ENCODE results near the gene KRT35. TPM values are rescaled to one million over a fixed set of nuclear protein-coding genes. Genes with fewer than 3 reads are reported as not detected.

Gene KRT35
- total RNA-seq, 2 donors from 2014 or later: not detected

GRCh38 chr17:41519501-41520224 is 38.7 kb upstream of the KRT35 start:
- Mint-ChIP-seq H3K36me3 (ENCODE audit: low read depth) (no peaks in the 10 kb centered on the region), H3K27me3 (peaks cover 15% of the 10 kb centered on the region), H3K4me3 (no peak overlapping the region), H3K27ac (no peak overlapping the region), H3K4me1 (peaks cover 6% of the 10 kb centered on the region)
- DNase-seq (no peak), ATAC-seq (no peak)
- no peaks in the 10 kb centered on the region for H3K9me3 ChIP-seq (ENCODE audit: control insufficient read depth, low read length, poor library complexity, severe bottlenecking)

GRCh38 chr17:41518789-41519449 is 38.0 kb upstream of the KRT35 start, which contains the start of gene KRT15:
Gene KRT15 (minus strand): TSS chr17:41518890. CDS start chr17:41518827, 63 bp downstream.
- no peaks in the 10 kb centered on the region for H3K9me3 ChIP-seq (ENCODE audit: control insufficient read depth, low read length, poor library complexity, severe bottlenecking)
- DNase-seq (no peak), ATAC-seq (no peak)
- Mint-ChIP-seq H3K36me3 (ENCODE audit: low read depth) (no peaks in the 10 kb centered on the region), H3K4me3 (no peak within 1 kb of the TSS), H3K27ac (no peak within 1 kb of the TSS), H3K4me1 (peaks cover 6% of the 10 kb centered on the region), H3K27me3 (peaks cover 15% of the 10 kb centered on the region)

- H3K27me3 Mint-ChIP-seq: peaks cover 15% of the 10 kb centered on the region
These were observed 37.1 kb upstream of the KRT35 start for GRCh38 chr17:41518031-41518430.

GRCh38 chr17:41516830-41517283 is 35.9 kb upstream of the KRT35 start:
- no peaks in the 10 kb centered on the region for H3K36me3 Mint-ChIP-seq (ENCODE audit: low read depth)
- DNase-seq (no peak), ATAC-seq (no peak)
- peaks cover 10% of the 10 kb centered on the region for H3K4me1 Mint-ChIP-seq
- no peaks in the 10 kb centered on the region for H3K9me3 ChIP-seq (ENCODE audit: control insufficient read depth, low read length, poor library complexity, severe bottlenecking)
- peaks cover 22% of the 10 kb centered on the region for H3K27me3 Mint-ChIP-seq
- H3K4me3 Mint-ChIP-seq: no peak overlapping the region
- no peak overlapping the region for H3K27ac Mint-ChIP-seq

More at GRCh38 chr17:41518031-41518430, 37.1 kb upstream of the KRT35 start:
- H3K4me1 Mint-ChIP-seq: peaks cover 6% of the 10 kb centered on the region
- H3K36me3 Mint-ChIP-seq (ENCODE audit: low read depth): no peaks in the 10 kb centered on the region
- H3K27ac Mint-ChIP-seq: no peak overlapping the region
- DNase-seq (no peak), ATAC-seq (no peak)
- H3K9me3 ChIP-seq (ENCODE audit: control insufficient read depth, low read length, poor library complexity, severe bottlenecking): no peaks in the 10 kb centered on the region
- H3K4me3 Mint-ChIP-seq: no peak overlapping the region

GRCh38 chr17:41516147-41516829 is 35.3 kb upstream of the KRT35 start:
- Mint-ChIP-seq H3K4me3 (no peak overlapping the region), H3K27ac (no peak overlapping the region), H3K36me3 (ENCODE audit: low read depth) (no peaks in the 10 kb centered on the region), H3K27me3 (peaks cover 22% of the 10 kb centered on the region), H3K4me1 (peaks cover 10% of the 10 kb centered on the region)
- H3K9me3 ChIP-seq (ENCODE audit: control insufficient read depth, low read length, poor library complexity, severe bottlenecking): no peaks in the 10 kb centered on the region
- DNase-seq (no peak), ATAC-seq (no peak)

GRCh38 chr17:41513168-41513547 is 32.2 kb upstream of the KRT35 start:
- Mint-ChIP-seq H3K27me3 (peaks cover 16% of the 10 kb centered on the region), H3K4me3 (no peak overlapping the region), H3K4me1 (peaks cover 10% of the 10 kb centered on the region), H3K27ac (no peak overlapping the region), H3K36me3 (ENCODE audit: low read depth) (no peaks in the 10 kb centered on the region)
- DNase-seq (no peak), ATAC-seq (no peak)
- no peaks in the 10 kb centered on the region for H3K9me3 ChIP-seq (ENCODE audit: control insufficient read depth, low read length, poor library complexity, severe bottlenecking)

GRCh38 chr17:41512546-41513167 is 31.7 kb upstream of the KRT35 start:
- H3K27ac Mint-ChIP-seq: no peak overlapping the region
- DNase-seq (no peak), ATAC-seq (no peak)
- no peak overlapping the region for H3K4me3 Mint-ChIP-seq
- no peaks in the 10 kb centered on the region for H3K36me3 Mint-ChIP-seq (ENCODE audit: low read depth)
- peaks cover 16% of the 10 kb centered on the region for H3K27me3 Mint-ChIP-seq
- no peaks in the 10 kb centered on the region for H3K9me3 ChIP-seq (ENCODE audit: control insufficient read depth, low read length, poor library complexity, severe bottlenecking)
- peaks cover 10% of the 10 kb centered on the region for H3K4me1 Mint-ChIP-seq

GRCh38 chr17:41511716-41512115 is 30.8 kb upstream of the KRT35 start:
- peaks cover 14% of the 10 kb centered on the region for H3K27me3 Mint-ChIP-seq
- no peak overlapping the region for H3K27ac Mint-ChIP-seq
- no peaks in the 10 kb centered on the region for H3K36me3 Mint-ChIP-seq (ENCODE audit: low read depth)
- peaks cover 7% of the 10 kb centered on the region for H3K4me1 Mint-ChIP-seq
- ATAC-seq (no peak), DNase-seq (no peak)
- H3K4me3 Mint-ChIP-seq: no peak overlapping the region
- no peaks in the 10 kb centered on the region for H3K9me3 ChIP-seq (ENCODE audit: control insufficient read depth, low read length, poor library complexity, severe bottlenecking)

GRCh38 chr17:41511116-41511515 is 30.2 kb upstream of the KRT35 start:
- no peaks in the 10 kb centered on the region for H3K9me3 ChIP-seq (ENCODE audit: control insufficient read depth, low read length, poor library complexity, severe bottlenecking)
- Mint-ChIP-seq H3K36me3 (ENCODE audit: low read depth) (no peaks in the 10 kb centered on the region), H3K27me3 (peaks cover 8% of the 10 kb centered on the region), H3K27ac (no peak overlapping the region), H3K4me1 (peaks cover 6% of the 10 kb centered on the region), H3K4me3 (no peak overlapping the region)
- ATAC-seq (no peak), DNase-seq (no peak)

- H3K36me3 Mint-ChIP-seq (ENCODE audit: low read depth): no peaks in the 10 kb centered on the region
- DNase-seq (no peak), ATAC-seq (no peak)
- H3K9me3 ChIP-seq (ENCODE audit: control insufficient read depth, low read length, poor library complexity, severe bottlenecking): no peaks in the 10 kb centered on the region
- H3K27me3 Mint-ChIP-seq: peaks cover 7% of the 10 kb centered on the region
- H3K4me3 Mint-ChIP-seq: no peak overlapping the region
- H3K4me1 Mint-ChIP-seq: peaks cover 4% of the 10 kb centered on the region
- H3K27ac Mint-ChIP-seq: no peak overlapping the region
These were observed 29.5 kb upstream of the KRT35 start for GRCh38 chr17:41510251-41511065.

- ATAC-seq (no peak), DNase-seq (no peak)
- Mint-ChIP-seq H3K36me3 (ENCODE audit: low read depth) (no peaks in the 10 kb centered on the region), H3K27me3 (peaks cover 1% of the 10 kb centered on the region), H3K27ac (no peak overlapping the region), H3K4me1 (no peaks in the 10 kb centered on the region), H3K4me3 (no peak overlapping the region)
- H3K9me3 ChIP-seq (ENCODE audit: control insufficient read depth, low read length, poor library complexity, severe bottlenecking): no peaks in the 10 kb centered on the region
These were observed 26.4 kb upstream of the KRT35 start for GRCh38 chr17:41507315-41507880.

Measured in T-helper 17 cell (primary cell).